H1 (cell line): Measurements from ENCODE around the gene ZBP1. TPM values are rescaled to one million over a fixed set of nuclear protein-coding genes. Genes with fewer than 3 reads are reported as not detected.
A peak's percentile ranks its signal among the peaks of the same experiment; 100 is the strongest.

Experiments
- CTCF ChIA-PET: fragments of 300-600 bp; sonication (Branson Sonifier 250); formaldehyde crosslinking; loops from one replicate; lab custom pipeline; 2021; ENCODE audit not compliant: partially characterized antibody; lab: Charles Lee
- POLR2A ChIA-PET: fragments of 300-600 bp; sonication (Branson Sonifier 250); formaldehyde crosslinking; loops from one replicate; lab custom pipeline; 2021; ENCODE audit warnings: inconsistent platforms; ENCODE audit not compliant: partially characterized antibody; lab: Charles Lee
- DNase-seq, 2 experiments: peaks; one replicate each; pipeline versions ENCODE4 v3.0.0 to v3.0.0-alpha.2; 2010 to 2022; ENCODE audit warnings: low spot score in 2 of 2, low read depth in 1 of 2, mixed read lengths in 1 of 2
- FAIRE-seq: peaks from 2 replicates; lab custom pipeline; 2011; peaks lifted over from hg19 to GRCh38; lab: Jason Lieb, UNC
- H2AFZ ChIP-seq: 2 replicates; pipeline ENCODE4 v1.8.1; 2012; ENCODE audit warnings: low read length, inconsistent platforms
- H2AK5ac ChIP-seq: 2 replicates; pipeline ENCODE4 v1.6.1; 2013; ENCODE audit warnings: low read depth, low read length
- H2BK120ac ChIP-seq: replicated peaks from 2 replicates; pipeline ENCODE3; 2013; ENCODE audit warnings: low read depth, low read length, inconsistent platforms
- H2BK12ac ChIP-seq: 2 replicates; pipeline ENCODE4 v1.6.1; 2013; ENCODE audit warnings: low read depth, low read length
- H2BK15ac ChIP-seq: 2 replicates; pipeline ENCODE4 v1.6.1; 2013; ENCODE audit warnings: low read length
- H2BK20ac ChIP-seq: 2 replicates; pipeline ENCODE4 v1.6.1; 2013; ENCODE audit warnings: low read length
- H2BK5ac ChIP-seq: 2 replicates; pipeline ENCODE4 v1.6.1; 2013; ENCODE audit warnings: low read depth, low read length
- H3K14ac ChIP-seq: 2 replicates; pipeline ENCODE4 v1.6.1; 2013; ENCODE audit warnings: inconsistent platforms; ENCODE audit not compliant: insufficient read length
- H3K18ac ChIP-seq: 2 replicates; pipeline ENCODE4 v1.6.1; 2013; ENCODE audit warnings: low read length; ENCODE audit errors: extremely low read depth
- H3K23ac ChIP-seq: 2 replicates; pipeline ENCODE4 v1.6.1; 2013; ENCODE audit warnings: inconsistent platforms; ENCODE audit not compliant: insufficient read length
- H3K23me2 ChIP-seq: 2 replicates; pipeline ENCODE4 v1.6.1; 2013; ENCODE audit warnings: low read depth, low read length
- H3K27ac ChIP-seq: 2 replicates; pipeline ENCODE4 v1.6.1; 2011; ENCODE audit warnings: low read depth, low read length, inconsistent platforms
- H3K27me3 ChIP-seq, 4 experiments: replicated peaks in 1 of 4; 1 replicate in 1 of 4; 2 replicates in 3 of 4; pipeline versions ENCODE4 v1.6.1 to v1.8.1; 2011 to 2013; ENCODE audit warnings: low read length in 3 of 4, mild to moderate bottlenecking in 3 of 4, inconsistent platforms in 2 of 4, mixed read lengths in 2 of 4, moderate library complexity in 1 of 4; ENCODE audit not compliant: control insufficient read depth in 3 of 4, insufficient read depth in 3 of 4; ENCODE audit errors: extremely low read depth in 1 of 4
- H3K36me3 ChIP-seq, 4 experiments: 2 replicates each; pipeline versions ENCODE4 v1.6.1 to v1.8.1; 2011 to 2013; ENCODE audit warnings: mild to moderate bottlenecking in 4 of 4, low read length in 3 of 4, moderate library complexity in 2 of 4, control low read depth in 1 of 4, inconsistent platforms in 1 of 4; ENCODE audit not compliant: insufficient read depth in 4 of 4, control insufficient read depth in 2 of 4
- H3K4ac ChIP-seq: replicated peaks from 2 replicates; pipeline ENCODE3; 2013; ENCODE audit warnings: low read length, low read depth, mixed read lengths, inconsistent platforms; ENCODE audit not compliant: insufficient read length
- H3K4me1 ChIP-seq, 4 experiments: replicated peaks in 1 of 4; 1 replicate in 1 of 4; 2 replicates in 3 of 4; pipeline versions ENCODE4 v1.6.1 to v1.8.1; 2011 to 2013; ENCODE audit warnings: low read length in 3 of 4, inconsistent platforms in 2 of 4, mixed read lengths in 1 of 4; ENCODE audit not compliant: insufficient read depth in 4 of 4, control insufficient read depth in 3 of 4
- H3K4me2 ChIP-seq, 2 experiments: 2 replicates each; pipeline versions ENCODE4 v1.6.1 to v1.8.1; 2011 to 2013; ENCODE audit warnings: low read depth in 2 of 2, low read length in 2 of 2, control low read depth in 1 of 2, inconsistent platforms in 1 of 2, mild to moderate bottlenecking in 1 of 2; ENCODE audit not compliant: insufficient read depth in 1 of 2
- H3K4me3 ChIP-seq, 4 experiments: fragments of 200-600, 300-600 bp in 1 of 4; sonication (generic), shearing (Covaris generic), sonication (Bioruptor Twin) in 1 of 4; 2 replicates each; pipeline versions ENCODE4 v1.5.1 to v1.8.1; 2011 to 2016; ENCODE audit warnings: low read length in 4 of 4, low read depth in 3 of 4, control low read depth in 2 of 4, inconsistent platforms in 2 of 4, mild to moderate bottlenecking in 2 of 4, mixed read lengths in 1 of 4, moderate library complexity in 1 of 4; ENCODE audit not compliant: insufficient read depth in 2 of 4; ENCODE audit errors: extremely low read depth in 1 of 4
- H3K56ac ChIP-seq: replicated peaks from 2 replicates; pipeline ENCODE3; 2013; ENCODE audit warnings: low read depth, mild to moderate bottlenecking, mixed read lengths, low read length, inconsistent platforms; ENCODE audit not compliant: insufficient read length
- H3K79me1 ChIP-seq: 2 replicates; pipeline ENCODE4 v1.6.1; 2013; ENCODE audit warnings: low read depth, low read length, control low read depth
- H3K79me2 ChIP-seq, 2 experiments: 2 replicates each; pipeline versions ENCODE4 v1.6.1 to v1.8.1; 2012 to 2013; ENCODE audit warnings: low read length in 2 of 2, mild to moderate bottlenecking in 2 of 2, inconsistent platforms in 1 of 2; ENCODE audit not compliant: insufficient read depth in 2 of 2, control insufficient read depth in 1 of 2
- H3K9ac ChIP-seq, 4 experiments: replicated peaks in 1 of 4; 1 replicate in 1 of 4; 2 replicates in 3 of 4; pipeline versions ENCODE4 v1.6.1 to v1.8.1; 2011 to 2013; ENCODE audit warnings: low read depth in 3 of 4, low read length in 3 of 4, control low read depth in 2 of 4, mild to moderate bottlenecking in 2 of 4, moderate library complexity in 2 of 4, inconsistent platforms in 1 of 4; ENCODE audit errors: extremely low read depth in 1 of 4
- H3K9me3 ChIP-seq, 2 experiments: 2 replicates each; pipeline versions ENCODE4 v1.6.1 to v1.8.1; 2012 to 2013; ENCODE audit warnings: mild to moderate bottlenecking in 2 of 2, moderate library complexity in 2 of 2, control low read depth in 1 of 2, inconsistent platforms in 1 of 2, low read depth in 1 of 2, low read length in 1 of 2, mixed read lengths in 1 of 2; ENCODE audit not compliant: insufficient read depth in 2 of 2
- H4K20me1 ChIP-seq, 2 experiments: replicated peaks in 1 of 2; 2 replicates each; pipeline versions ENCODE3 to v1.8.1; 2011 to 2013; ENCODE audit warnings: inconsistent platforms in 2 of 2, low read length in 2 of 2, mild to moderate bottlenecking in 1 of 2; ENCODE audit not compliant: insufficient read depth in 2 of 2, control insufficient read depth in 1 of 2
- H4K5ac ChIP-seq: 2 replicates; pipeline ENCODE4 v1.6.1; 2013; ENCODE audit warnings: low read length, low read depth, mixed read lengths, inconsistent platforms; ENCODE audit not compliant: insufficient read length
- H4K8ac ChIP-seq: 2 replicates; pipeline ENCODE4 v1.8.0; 2013; ENCODE audit warnings: mild to moderate bottlenecking, moderate library complexity, low read length, inconsistent platforms; ENCODE audit not compliant: insufficient read depth; ENCODE audit errors: extremely low read depth
- H4K91ac ChIP-seq: replicated peaks from 2 replicates; pipeline ENCODE3; 2013; ENCODE audit warnings: low read length, mixed read lengths, inconsistent platforms; ENCODE audit not compliant: insufficient read length
- CBX8 ChIP-seq: fragments of 300-800, 300-1000 bp; sonication (generic); IDR thresholded peaks from 2 replicates; pipeline ENCODE4 v1.7.1; 2016; ENCODE audit warnings: low read depth, low read length, borderline replicate concordance
- CREB1 ChIP-seq: IDR thresholded peaks from 2 replicates; pipeline ENCODE4 v1.6.1; 2012; ENCODE audit warnings: inconsistent platforms
- SP1 ChIP-seq: IDR thresholded peaks from 2 replicates; pipeline ENCODE4 v1.6.1; 2011; ENCODE audit warnings: low read depth, low read length
- TBP ChIP-seq: IDR thresholded peaks from 2 replicates; pipeline ENCODE4 v1.6.1; 2011; ENCODE audit warnings: low read depth, low read length, improper control_type of control experiment
- WGBS, 2 experiments: shearing (Covaris generic) in 1 of 2; methylation state at CpG; one replicate each; pipeline versions ENCODE4 v1.1.6 to v1.1.7; 2013 to 2015; ENCODE audit warnings: low lambda C conversion rate in 2 of 2, mixed read lengths in 2 of 2, inconsistent platforms in 1 of 2, low coverage in 1 of 2, missing lambda C conversion rate in 1 of 2; ENCODE audit not compliant: insufficient replicate concordance in 2 of 2, insufficient coverage in 1 of 2, insufficient read length in 1 of 2; ENCODE audit errors: extremely low coverage in 1 of 2, missing lambda C conversion rate in 1 of 2; 5-methylcytosine and 5-hydroxymethylcytosine counted together
- long read RNA-seq, 2 experiments: library from RNA in 1 of 2; library from capped mRNA in 1 of 2; stranded (forward); transcript quantifications; one replicate each; pipeline ENCODE4 v2.0.0, GENCODE V29; 2021; ENCODE audit warnings: inconsistent platforms in 1 of 2
- polyA minus RNA-seq, 3 experiments: library from RNA; depleted of rRNA, polyadenylated mRNA; stranded (reverse); fragments of >200 nt; gene quantifications; 1 replicate in 2 of 3; 2 replicates in 1 of 3; pipeline ENCODE4 v1.2.3, GENCODE V29; 2011
- polyA plus RNA-seq, 7 experiments: library from polyadenylated mRNA; depleted of rRNA in 3 of 7; stranded (reverse) in 5 of 7; unstranded in 2 of 7; fragments of >200 nt in 5 of 7; fragments of 200-250 nt in 2 of 7; gene quantifications; 1 replicate in 5 of 7; 2 replicates in 1 of 7; 4 replicates in 1 of 7; pipeline versions ENCODE4 v1.2.1 to v1.2.3, GENCODE V29; 2011 to 2013; ENCODE audit warnings: missing spikeins in 2 of 7, mixed read lengths in 2 of 7
- total RNA-seq: library from RNA; stranded (reverse); fragmentation: NEBNext Ultra II Directional; extraction: Animal tissue kit (Norgen Biotek cat#: 25700); gene quantifications from 2 replicates; pipeline ENCODE4 v1.2.1, GENCODE V29; 2021

The ZBP1 gene, protein sequence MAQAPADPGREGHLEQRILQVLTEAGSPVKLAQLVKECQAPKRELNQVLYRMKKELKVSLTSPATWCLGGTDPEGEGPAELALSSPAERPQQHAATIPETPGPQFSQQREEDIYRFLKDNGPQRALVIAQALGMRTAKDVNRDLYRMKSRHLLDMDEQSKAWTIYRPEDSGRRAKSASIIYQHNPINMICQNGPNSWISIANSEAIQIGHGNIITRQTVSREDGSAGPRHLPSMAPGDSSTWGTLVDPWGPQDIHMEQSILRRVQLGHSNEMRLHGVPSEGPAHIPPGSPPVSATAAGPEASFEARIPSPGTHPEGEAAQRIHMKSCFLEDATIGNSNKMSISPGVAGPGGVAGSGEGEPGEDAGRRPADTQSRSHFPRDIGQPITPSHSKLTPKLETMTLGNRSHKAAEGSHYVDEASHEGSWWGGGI
- not detected in 2 replicates for total RNA-seq
- not detected in 2 replicates for polyA plus RNA-seq (2011; rRNA removed)
- not detected for polyA plus RNA-seq (2011; cell fraction: cytosol; rRNA removed)
- polyA plus RNA-seq (2011; cell fraction: nucleus; rRNA removed): not detected
- polyA plus RNA-seq (2012, experiment 1 of 2): not detected in 4 replicates
- not detected for polyA plus RNA-seq (2012, experiment 2 of 2)
- polyA plus RNA-seq (2013, experiment 1 of 2): not detected
- not detected for polyA plus RNA-seq (2013, experiment 2 of 2)
- polyA minus RNA-seq (2011; rRNA and poly(A)+ RNA removed): not detected in 2 replicates
- not detected for polyA minus RNA-seq (2011; cell fraction: cytosol; rRNA and poly(A)+ RNA removed)
- not detected for polyA minus RNA-seq (2011; cell fraction: nucleus; rRNA and poly(A)+ RNA removed)
- long read RNA-seq, experiment 1: 0 reads
- long read RNA-seq, experiment 2: 0 reads

- Histone ChIP-seq H3K27ac (no peak within 1 kb of the TSS), H4K20me1 (no peaks in the 10 kb centered on the region), H3K79me1 (no peaks in the 10 kb centered on the region), H2AFZ (no peak within 1 kb of the TSS), H3K27me3 (no peaks in the 10 kb centered on the region), H3K9me3 (no peaks in the 10 kb centered on the region; a peak in 2 of 4 replicates), H3K23me2 (no peaks in the 10 kb centered on the region), H3K23ac (no peak within 1 kb of the TSS), H4K91ac (no peak within 1 kb of the TSS), H2BK12ac (no peak within 1 kb of the TSS), H3K36me3 (no peaks in the 10 kb centered on the region), H2BK15ac (no peak within 1 kb of the TSS), H2BK120ac (no peak within 1 kb of the TSS), H3K56ac (no peak within 1 kb of the TSS), H3K9ac (no peak within 1 kb of the TSS), H3K4me1 (no peaks in the 10 kb centered on the region), H2BK20ac (no peak within 1 kb of the TSS), H4K8ac (no peak within 1 kb of the TSS), H4K5ac (no peak within 1 kb of the TSS), H3K4me3 (no peak within 1 kb of the TSS), H2BK5ac (no peak within 1 kb of the TSS), H3K14ac (no peak within 1 kb of the TSS), H3K18ac (no peak within 1 kb of the TSS), H3K4me2 (no peak within 1 kb of the TSS), H3K4ac (no peak within 1 kb of the TSS), H3K79me2 (no peaks in the 10 kb centered on the region), H2AK5ac (no peak within 1 kb of the TSS)
- 85% methylated on average over 18 of the region's 18 CpGs; no CpG with 5 or more reads in 1 of the 2 experiments for WGBS, 2 experiments
- POLR2A ChIA-PET: interaction anchor here (0.6 kb wide), 1 partner anchor 120 kb away, joined by 4 read pairs; no protein-coding TSS in a partner anchor
- CTCF ChIA-PET: interaction anchor here (0.6 to 4.3 kb wide), 18 partner anchors 8 to 1231 kb away, joined by 3 to 28 read pairs (median 4); no protein-coding TSS in a partner anchor
- no peak for TF ChIP-seq TBP
- no peak for TF ChIP-seq SP1
- TF ChIP-seq CBX8: no peak
- no peak for TF ChIP-seq CREB1
- DNase-seq (peak in 1 of 2 experiments; percentile 42), FAIRE-seq (no peak)
These were observed at the start of gene ZBP1 for GRCh38 chr20:57620274-57620990. ZBP1 (minus strand) TSS chr20:57620426; CDS start chr20:57620295, 131 bp downstream.
